ENCODE measurements around the gene ECI1. TPM values are rescaled to one million over a fixed set of nuclear protein-coding genes. Genes with fewer than 3 reads are reported as not detected.

ECI1 gene
- total RNA-seq, result 25.1 and 25.7 TPM in 2 replicates

DNA sequence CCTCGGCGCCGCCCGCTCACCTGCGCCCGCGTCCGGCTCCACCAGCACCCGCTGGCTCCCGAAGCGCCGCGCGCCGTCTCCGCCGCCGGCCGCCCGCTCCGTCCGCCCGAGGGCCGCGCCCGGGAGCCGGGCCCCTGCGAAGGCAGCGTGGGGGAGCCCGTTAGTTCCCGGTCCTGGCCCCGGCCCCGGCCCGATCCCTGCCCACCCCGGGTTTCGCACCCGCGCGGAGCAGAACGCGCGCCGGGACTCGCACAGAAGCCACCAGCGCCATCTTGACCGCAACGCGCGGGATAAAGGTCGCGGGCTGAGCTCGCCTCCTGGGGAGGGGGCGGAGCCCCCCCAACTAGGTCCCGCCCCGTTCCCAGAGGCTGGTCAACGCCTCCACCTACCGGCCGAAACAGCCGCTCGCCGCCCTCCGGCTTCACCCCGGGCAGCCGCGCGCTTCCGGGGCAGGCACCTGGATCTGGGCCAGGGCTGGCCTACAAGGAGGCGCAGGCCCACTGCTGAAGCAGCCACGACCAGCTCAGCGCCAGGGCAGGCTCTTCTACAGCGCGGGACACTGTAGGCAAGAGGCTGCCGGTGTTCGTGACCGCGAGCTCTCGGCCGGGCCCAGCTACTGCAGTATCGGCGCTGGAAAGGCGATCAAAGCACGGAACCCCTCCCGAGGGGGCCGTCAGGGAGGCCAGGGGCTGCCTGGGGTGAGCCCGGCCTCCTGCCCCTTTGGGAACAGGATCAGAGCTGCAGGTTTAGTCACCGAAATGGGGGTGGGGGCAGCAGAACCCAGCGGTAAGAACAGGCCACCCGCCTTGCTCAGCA is at the start of gene ECI1:
TSS of gene ECI1 (minus strand) at position 292 of the 816 bp plus-strand sequence. CDS start at position 271, 21 bp downstream.

GRCh38 chr16:2267913-2268666 is 16.7 kb upstream of the ECI1 start, which contains the start of gene RNPS1:
Gene RNPS1 (minus strand): TSS chr16:2268126. CDS start chr16:2264643, 3,483 bp downstream.

GRCh38 chr16:2236337-2237101 is 14.9 kb downstream of the ECI1 start, which contains the start of gene DNASE1L2:
Gene DNASE1L2 (plus strand): TSS chr16:2236444. CDS start chr16:2236817, 373 bp downstream.

DNA sequence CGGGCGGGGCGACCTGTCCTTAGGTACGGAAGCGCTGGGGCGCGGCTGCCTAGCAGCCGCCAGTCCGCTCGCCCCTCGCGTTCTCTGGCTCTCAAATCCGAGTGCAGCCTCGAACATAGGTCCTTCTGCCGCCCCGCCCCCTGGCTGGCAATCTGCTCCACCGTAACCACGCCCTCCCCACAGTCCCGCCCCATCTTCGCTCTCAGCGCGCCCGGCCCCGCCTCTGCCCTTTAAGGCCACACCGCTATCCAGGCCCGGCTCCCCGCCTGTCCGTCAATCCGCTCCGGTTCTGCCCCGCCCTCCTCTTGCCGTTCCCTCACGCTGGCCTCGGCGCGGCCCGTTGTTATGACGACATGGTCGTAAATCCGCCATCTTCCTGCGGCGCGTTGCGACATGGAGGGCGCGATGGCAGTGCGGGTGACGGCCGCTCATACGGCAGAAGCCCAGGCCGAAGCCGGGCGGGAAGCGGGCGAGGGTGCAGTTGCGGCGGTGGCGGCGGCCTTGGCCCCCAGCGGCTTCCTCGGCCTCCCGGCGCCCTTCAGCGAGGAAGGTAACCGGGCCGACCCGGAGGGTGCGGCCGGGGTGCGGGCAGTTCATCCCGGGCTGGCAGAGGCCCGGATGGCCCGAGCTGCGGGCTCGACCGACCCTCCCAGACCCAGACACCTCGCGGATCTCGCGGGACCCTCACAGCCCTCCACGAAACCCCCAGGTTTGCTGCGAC is 28.0 kb downstream of the ECI1 start, which contains the start of gene E4F1:
TSS of gene E4F1 (plus strand) at position 371 of the 721 bp plus-strand sequence. CDS start at position 394, 23 bp downstream.

DNA sequence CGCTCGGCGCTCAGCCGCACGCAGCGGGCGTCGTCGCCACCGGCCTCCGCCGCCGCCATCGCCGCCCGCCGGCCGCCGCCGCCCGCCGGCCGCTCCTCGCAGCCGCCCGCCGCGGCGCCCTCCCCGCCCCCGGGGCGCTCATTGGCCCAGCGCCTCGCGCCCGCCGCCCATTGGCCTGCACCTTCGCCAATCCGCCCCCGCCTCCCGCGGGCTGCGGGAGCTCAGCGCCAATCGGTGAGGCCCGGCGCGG is 36.7 kb downstream of the ECI1 start, which contains the start of gene PGP:
TSS of gene PGP (minus strand) at position 122 of the 250 bp plus-strand sequence. CDS start at position 59, 63 bp downstream.

GRCh38 chr16:2210386-2211365 is 40.7 kb downstream of the ECI1 start, which contains the start of gene BRICD5:
Gene BRICD5 (minus strand): TSS chr16:2210863. CDS start chr16:2210833, 30 bp downstream.

DNA sequence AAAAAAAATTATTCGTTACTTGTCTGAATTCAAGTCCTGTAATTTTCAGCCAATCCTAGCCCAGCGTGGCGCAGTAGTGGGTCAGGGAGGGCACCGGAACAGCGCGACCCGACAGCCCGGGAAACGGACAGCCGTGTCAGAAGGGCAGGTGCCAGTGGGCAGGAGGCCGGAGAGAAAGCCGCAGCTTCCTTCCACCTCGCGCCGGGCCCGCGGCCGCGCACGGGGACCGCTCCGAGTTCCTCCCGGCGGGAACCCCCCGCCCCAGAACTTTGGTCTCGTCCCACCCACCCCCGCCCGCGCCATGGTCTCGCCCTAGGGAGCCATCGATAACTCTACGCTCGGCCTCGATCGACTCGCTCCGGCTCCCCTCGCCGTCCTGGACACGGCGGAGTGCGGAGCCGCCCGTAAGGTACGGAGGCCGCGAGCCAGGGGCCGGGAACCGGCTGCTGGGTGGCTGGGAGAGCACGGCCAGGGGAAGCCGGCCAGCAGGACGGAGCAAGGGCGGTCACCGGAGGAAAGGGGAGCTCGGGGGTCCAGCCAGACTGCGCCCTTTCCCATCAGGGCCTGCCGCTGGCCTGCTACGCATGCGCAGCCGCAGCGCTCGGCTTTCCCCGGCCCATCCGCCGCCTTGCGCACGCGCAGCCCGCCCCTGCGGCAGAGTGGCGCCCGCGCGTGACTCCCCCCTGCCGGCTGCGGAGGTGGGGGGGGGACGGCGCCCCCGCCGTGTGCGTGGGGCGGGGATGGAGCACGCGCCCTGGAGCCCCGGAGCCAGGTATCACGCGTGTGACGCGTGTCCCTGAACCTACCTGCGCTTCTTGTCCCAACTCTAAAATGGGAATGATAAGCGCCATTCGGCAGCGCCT is 46.1 kb downstream of the ECI1 start, which contains the start of gene MLST8:
TSS of gene MLST8 (plus strand) at position 351 of the 863 bp plus-strand sequence. CDS start 632 bp downstream, outside the sequence.

GRCh38 chr16:2196162-2196980 is 55.0 kb downstream of the ECI1 start, which contains the start of gene CASKIN1:
Gene CASKIN1 (minus strand): TSS chr16:2196605. CDS start chr16:2196432, 173 bp downstream.

Other genes starting within 250 kb of the ECI1 start
- 17.7 and 23.6 TPM in 2 replicates for gene ZNF598, start 241.8 kb downstream of the ECI1 start, total RNA-seq
- gene NPW, start 231.8 kb downstream of the ECI1 start, total RNA-seq, result 0.18 and 0.38 TPM in 2 replicates
- 63.8 and 66.9 TPM in 2 replicates for gene NHERF2, start 224.7 kb downstream of the ECI1 start, total RNA-seq
- gene NTHL1, start 203.8 kb downstream of the ECI1 start, total RNA-seq, result 49.3 and 52.5 TPM in 2 replicates
- 44.4 and 54.6 TPM in 2 replicates for gene TSC2, start 203.6 kb downstream of the ECI1 start, total RNA-seq
- gene PKD1, start 115.7 kb downstream of the ECI1 start, total RNA-seq, result 38.1 and 102 TPM in 2 replicates
- gene RAB26, start 103.0 kb downstream of the ECI1 start, total RNA-seq, result 0.75 and 1.3 TPM in 2 replicates
- 88.0 and 89.5 TPM in 2 replicates for gene TRAF7, start 95.8 kb downstream of the ECI1 start, total RNA-seq
- 0.19 and 0.54 TPM in 2 replicates for gene CASKIN1, start 55.0 kb downstream of the ECI1 start, total RNA-seq
- gene MLST8, start 46.1 kb downstream of the ECI1 start, total RNA-seq, result 13.2 and 19.7 TPM in 2 replicates
- 1.6 and 2.4 TPM in 2 replicates for gene BRICD5, start 40.7 kb downstream of the ECI1 start, total RNA-seq
- gene PGP, start 36.7 kb downstream of the ECI1 start, total RNA-seq, result 14.3 and 16.6 TPM in 2 replicates
- gene E4F1, start 28.0 kb downstream of the ECI1 start, total RNA-seq, result 29.4 and 32.5 TPM in 2 replicates
- gene DNASE1L2, start 15.1 kb downstream of the ECI1 start, total RNA-seq, result 0.27 and 0.94 TPM in 2 replicates
- gene RNPS1, start 16.5 kb upstream of the ECI1 start, total RNA-seq, result 58.7 and 63.5 TPM in 2 replicates
- gene ABCA3, start 89.1 kb upstream of the ECI1 start, total RNA-seq, result 18.0 and 26.5 TPM in 2 replicates
- 17.1 and 40.8 TPM in 2 replicates for gene CCNF, start 177.9 kb upstream of the ECI1 start, total RNA-seq
- 4.1 and 6.3 TPM in 2 replicates for gene TEDC2, start 208.5 kb upstream of the ECI1 start, total RNA-seq
- under 0.01 and 0.09 TPM in 2 replicates for gene NTN3, start 219.7 kb upstream of the ECI1 start, total RNA-seq
- 12.3 and 16.3 TPM in 2 replicates for gene TBC1D24, start 223.5 kb upstream of the ECI1 start, total RNA-seq